Measurements from ENCODE around the gene TENM4.
"Not testable (repeated sequence)": the region's sequence is repeated elsewhere in the genome, so short reads cannot be mapped to it uniquely, and the experiment has no call there.

Gene TENM4

GRCh38 chr11:78642979-78643675 is 797.7 kb downstream of the TENM4 start:
- no peak for DNase-seq

DNA sequence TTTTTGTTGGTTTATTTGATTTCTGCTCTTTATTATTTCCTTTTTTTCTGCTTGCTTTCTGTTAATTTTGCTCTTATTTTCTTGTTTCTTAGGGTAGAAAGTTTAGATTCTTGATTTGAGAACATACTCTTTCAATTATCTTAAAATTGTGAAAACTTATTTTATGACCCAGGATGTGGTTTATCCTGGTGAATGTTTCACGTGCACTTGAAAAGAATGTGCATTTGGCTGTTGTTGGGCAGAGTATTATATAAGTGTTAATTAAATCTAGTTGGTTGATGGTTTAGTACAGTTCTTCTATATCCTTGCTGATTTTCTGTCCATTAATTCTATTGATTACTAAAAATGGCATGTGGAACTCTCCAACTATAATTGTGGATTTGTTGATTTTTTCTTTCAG is 799.3 kb downstream of the TENM4 start:
- DNase-seq: no peak

GRCh38 chr11:78638704-78639380 is 802.0 kb downstream of the TENM4 start:
- DNase-seq: no peak

DNA sequence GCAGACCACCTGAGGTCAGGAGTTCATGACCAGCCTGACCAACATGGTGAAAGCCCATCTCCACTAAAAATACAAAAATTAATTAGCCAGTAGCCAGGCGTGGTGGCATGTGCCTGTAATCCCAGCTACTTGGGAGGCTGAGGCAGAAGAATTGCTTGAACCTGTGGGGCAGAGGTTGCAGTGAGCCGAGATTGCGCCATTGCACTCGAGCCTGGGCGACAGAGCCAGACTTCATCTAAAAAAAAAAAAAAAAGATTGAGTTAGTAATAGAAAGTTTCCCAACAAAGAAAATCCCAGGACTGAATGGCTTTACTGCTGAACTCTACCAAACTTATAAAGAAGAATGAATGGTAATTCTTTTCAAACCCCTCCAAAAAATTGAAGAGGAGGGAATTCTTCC is 803.3 kb downstream of the TENM4 start:
- DNase-seq: not testable (repeated sequence)

DNA sequence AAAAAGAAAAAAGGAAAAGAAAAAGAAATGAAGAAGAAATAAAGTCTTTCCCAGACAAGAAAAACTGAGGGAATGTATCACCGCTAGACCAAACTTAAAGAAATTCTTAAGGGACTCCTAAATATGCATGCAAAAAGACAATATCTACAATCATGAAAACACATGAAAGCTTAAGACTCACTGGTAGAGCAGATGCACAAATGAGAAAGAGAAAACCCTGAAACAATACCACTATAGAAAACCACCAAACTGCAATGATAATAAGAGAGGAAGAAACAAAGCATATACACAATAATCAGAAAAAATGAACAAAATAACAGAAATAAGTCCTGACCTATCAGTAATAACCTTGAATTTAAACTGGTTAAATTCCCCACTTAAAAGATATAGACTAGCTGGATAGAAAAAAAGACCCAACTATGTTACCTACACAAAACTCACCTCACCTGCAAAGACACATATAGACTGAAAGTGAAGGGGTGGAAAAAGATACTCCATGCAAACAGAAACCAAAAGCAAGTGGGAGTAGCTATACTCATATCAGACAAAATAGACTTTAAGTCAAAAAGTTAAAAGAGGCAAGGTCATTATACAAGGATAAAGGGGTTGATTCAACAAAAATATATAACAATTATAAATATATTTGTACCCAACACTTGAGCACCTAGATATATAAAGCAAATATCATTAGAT is 804.9 kb downstream of the TENM4 start:
- DNase-seq: no peak

DNA sequence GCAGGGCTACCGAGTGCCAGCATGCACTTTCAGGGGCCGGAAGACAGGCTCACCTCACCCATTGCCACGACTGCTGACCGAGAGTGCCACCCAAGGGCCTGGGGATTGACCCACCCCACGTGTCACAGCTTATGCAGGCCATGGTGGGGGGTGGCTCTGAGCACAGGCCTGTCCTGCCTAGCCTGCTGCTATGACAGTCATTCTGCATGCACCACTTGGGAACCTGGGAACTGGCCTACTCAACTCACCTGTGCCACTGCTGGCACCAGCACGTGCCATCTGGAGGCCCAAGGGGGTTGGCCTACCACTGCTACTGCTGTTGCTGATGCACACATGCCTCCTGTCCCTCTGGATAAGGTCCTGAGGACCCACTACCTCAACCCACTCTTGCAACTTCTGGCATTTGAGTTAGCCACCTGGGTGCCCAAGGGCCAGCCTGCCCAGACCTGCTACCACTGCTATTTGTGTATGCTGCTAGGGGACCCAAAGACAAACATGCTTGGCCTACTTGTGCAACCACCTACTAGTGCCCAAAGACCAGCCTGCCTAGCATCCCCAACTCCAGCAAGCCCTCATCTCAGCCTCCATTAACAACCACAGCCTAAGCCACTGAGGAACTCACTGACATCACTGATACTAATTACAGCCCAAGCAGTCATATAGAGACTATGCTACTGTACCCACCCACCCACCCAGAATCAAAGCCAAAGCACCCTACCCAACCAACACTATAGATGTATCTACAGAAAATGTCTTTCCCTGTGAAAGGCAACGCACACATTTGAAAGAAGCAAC is 807.1 kb downstream of the TENM4 start:
- no peak for DNase-seq

GRCh38 chr11:78630561-78631303 is 810.1 kb downstream of the TENM4 start:
- no peak for DNase-seq

GRCh38 chr11:78630155-78630554 is 810.7 kb downstream of the TENM4 start:
- no peak for DNase-seq

GRCh38 chr11:78622666-78623065 is 818.2 kb downstream of the TENM4 start:
- DNase-seq: no peak

GRCh38 chr11:78620159-78620558 is 820.7 kb downstream of the TENM4 start:
- no peak for DNase-seq

- no peak for DNase-seq
These were observed 825.1 kb downstream of the TENM4 start for GRCh38 chr11:78615724-78616123.

- no peak for DNase-seq
These were observed 827.4 kb downstream of the TENM4 start for GRCh38 chr11:78613378-78613813.

DNA sequence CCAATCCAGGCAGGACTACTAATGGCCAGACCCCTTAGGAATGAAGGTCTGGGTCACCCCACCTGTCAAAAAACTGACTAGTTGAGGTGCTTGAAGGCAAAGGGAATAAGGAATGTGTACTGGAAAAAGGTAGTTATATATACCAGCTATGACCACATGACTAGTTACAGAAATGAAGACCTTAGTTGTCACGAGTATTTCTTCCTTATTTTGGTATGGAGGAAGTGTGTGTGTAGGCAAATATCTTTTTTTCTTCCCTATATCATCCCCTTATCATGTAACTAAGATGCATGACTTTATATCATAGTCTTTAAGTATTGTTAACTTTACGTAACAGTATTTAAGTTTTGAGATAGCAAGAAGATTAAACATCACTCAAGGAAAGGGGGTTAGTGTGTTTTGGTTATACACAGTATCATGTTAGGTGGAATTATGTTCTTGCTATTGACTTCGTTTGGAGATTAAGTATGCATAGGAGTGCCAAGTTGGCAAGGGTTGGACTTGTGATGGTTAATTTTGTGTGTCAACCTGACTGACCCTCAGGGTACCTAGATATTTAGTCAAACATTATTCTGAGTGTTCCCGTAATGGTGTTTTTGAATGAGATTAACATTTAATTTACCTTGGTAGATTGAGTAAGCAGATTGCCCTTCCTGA is 828.0 kb downstream of the TENM4 start:
- no peak for DNase-seq

GRCh38 chr11:78609321-78609720 is 831.5 kb downstream of the TENM4 start:
- not testable (repeated sequence) for DNase-seq

DNA sequence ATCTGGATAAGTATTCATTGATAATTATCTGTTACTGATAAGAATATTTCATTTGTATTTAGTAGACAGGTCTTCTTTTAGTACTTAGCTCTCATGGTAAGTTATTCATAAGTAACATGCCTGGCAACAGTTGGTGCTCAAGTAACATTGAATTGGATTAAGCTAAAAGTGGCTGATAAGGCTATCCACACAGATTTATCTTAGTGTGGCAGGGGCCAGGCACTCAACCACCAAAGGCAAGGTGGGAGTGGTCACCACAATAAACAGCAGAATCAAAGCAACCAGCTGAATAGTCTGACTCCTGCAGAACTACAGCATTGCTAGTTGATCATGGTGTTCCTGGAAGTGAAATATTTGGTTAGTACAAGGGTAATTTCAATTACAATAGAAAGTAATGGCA is 833.1 kb downstream of the TENM4 start:
- no peak for DNase-seq

- DNase-seq: no peak
These were observed 834.2 kb downstream of the TENM4 start for GRCh38 chr11:78606667-78607066.

- no peak for DNase-seq
These were observed 835.5 kb downstream of the TENM4 start for GRCh38 chr11:78605296-78605695.

DNA sequence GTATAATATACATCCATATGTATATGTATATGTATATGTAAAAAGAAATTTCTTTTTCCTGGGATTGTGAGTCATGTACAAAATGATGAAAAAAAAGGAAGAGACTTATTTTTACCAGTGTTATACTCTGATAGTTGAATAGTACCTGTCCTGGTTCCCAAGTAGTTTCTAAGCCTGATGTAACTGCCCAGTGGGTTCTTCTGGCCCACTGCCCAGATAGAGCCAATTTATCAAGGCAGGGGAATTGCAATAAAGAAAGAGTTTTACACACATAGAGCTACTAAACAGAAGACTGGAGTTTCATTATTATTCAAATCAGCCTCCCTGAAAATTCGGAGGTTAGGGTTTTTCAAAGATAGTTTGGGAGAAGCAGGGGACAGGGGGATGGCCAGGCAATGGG is 837.0 kb downstream of the TENM4 start:
- DNase-seq: no peak

Measured in NCI-H446 (cell line).